ENCODE measurements around the gene DHTKD1.

- TF ChIP-seq, protein P1, sequence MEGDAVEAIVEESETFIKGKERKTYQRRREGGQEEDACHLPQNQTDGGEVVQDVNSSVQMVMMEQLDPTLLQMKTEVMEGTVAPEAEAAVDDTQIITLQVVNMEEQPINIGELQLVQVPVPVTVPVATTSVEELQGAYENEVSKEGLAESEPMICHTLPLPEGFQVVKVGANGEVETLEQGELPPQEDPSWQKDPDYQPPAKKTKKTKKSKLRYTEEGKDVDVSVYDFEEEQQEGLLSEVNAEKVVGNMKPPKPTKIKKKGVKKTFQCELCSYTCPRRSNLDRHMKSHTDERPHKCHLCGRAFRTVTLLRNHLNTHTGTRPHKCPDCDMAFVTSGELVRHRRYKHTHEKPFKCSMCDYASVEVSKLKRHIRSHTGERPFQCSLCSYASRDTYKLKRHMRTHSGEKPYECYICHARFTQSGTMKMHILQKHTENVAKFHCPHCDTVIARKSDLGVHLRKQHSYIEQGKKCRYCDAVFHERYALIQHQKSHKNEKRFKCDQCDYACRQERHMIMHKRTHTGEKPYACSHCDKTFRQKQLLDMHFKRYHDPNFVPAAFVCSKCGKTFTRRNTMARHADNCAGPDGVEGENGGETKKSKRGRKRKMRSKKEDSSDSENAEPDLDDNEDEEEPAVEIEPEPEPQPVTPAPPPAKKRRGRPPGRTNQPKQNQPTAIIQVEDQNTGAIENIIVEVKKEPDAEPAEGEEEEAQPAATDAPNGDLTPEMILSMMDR (IDR thresholded peaks at IDR 0.05) = no peak; the same call in 1 of the 2 replicates
- TF ChIP-seq POLR2AphosphoS5 (IDR thresholded peaks at IDR 0.05; ENCODE audit: low read depth, low read length) = no peak
Measured at GRCh38 chr10:12130237-12130872, 61.6 kb downstream of the DHTKD1 start.

Measured in Panc1 (cell line).